GM19025 (cell line): ENCODE results near the gene CCDC188.

ENCODE experiments used
- ATAC-seq: cut with Tn5 transposase; IDR thresholded peaks from one replicate; pipeline ENCODE4 v1.9.1; 2021; ENCODE audit warnings: mild to moderate bottlenecking, low read depth, moderate library complexity; ENCODE audit not compliant: unreplicated experiment

The CCDC188 gene

DNA sequence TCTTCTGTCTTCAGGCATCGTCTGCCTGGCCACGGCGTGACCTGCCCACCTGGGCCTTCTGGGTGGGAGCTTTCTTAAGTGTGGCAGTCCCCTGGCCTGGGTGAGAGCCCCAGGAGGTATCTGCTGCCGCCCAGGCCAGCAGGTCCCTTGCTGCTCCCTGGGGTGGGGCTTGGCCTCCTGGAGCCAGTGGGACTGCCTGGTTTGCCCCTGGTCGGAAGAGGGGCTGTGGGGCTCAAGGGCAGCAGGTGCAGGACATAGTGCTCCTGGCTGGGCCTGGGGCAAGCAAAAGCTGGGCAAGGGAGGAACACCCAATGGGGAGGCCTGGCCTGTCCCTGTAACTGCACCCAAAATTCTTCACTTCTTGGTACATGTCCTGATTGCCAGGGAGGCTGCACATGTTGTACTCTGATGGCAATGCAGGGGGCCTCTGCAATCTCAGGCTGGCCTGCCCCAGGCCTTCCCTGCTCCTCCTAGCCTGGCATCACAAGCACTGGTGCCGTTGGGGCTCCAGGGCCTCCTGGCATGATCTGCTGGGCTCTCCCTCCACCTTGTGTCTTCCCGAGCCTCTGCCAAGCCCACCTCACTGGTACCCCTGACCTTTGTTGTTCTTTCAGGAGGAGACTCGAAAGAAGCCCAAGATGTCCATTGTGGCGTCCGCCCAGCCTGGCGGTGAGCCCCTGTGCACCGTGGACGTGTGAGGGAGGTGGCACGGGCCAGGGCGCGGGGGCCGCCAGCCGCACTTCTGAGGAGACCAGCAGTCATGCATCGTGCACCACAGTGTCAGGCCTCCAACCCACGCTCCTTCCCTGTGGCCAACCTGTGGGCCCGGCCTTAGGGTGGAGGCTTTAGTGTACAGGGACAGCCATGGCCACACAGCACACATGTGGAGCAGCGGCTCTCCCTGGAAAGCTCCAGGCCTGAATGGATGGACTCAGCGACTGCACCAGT, 41.2 kb downstream of the CCDC188 start:
- no peak for ATAC-seq

GRCh38 chr22:20108757-20109230, 42.1 kb downstream of the CCDC188 start:
- ATAC-seq, result no peak

GRCh38 chr22:20107951-20108756, 42.7 kb downstream of the CCDC188 start:
- ATAC-seq, result no peak

- ATAC-seq, result no peak
These were observed 43.4 kb downstream of the CCDC188 start for GRCh38 chr22:20107471-20107901.

DNA sequence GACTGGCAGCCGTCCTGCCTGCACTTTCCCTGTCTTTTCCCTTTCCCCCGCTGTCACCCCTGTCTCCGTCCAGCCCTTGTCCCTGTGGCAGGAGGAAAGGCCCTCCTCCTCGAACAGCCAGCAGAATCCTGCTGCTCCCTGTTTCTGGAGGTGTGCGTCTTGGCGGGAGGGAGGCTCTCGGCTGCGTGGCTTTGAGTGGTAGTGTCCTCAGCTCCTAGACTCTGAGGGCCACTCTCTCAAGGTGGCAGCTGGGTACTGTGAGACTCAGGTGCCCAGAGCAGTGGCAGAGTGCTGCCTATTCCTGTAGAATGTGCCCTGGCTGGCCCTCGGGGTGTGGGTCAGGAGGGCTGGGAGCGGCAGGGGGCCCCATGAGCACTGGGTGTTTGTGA, 44.0 kb downstream of the CCDC188 start:
- ATAC-seq, result no peak

DNA sequence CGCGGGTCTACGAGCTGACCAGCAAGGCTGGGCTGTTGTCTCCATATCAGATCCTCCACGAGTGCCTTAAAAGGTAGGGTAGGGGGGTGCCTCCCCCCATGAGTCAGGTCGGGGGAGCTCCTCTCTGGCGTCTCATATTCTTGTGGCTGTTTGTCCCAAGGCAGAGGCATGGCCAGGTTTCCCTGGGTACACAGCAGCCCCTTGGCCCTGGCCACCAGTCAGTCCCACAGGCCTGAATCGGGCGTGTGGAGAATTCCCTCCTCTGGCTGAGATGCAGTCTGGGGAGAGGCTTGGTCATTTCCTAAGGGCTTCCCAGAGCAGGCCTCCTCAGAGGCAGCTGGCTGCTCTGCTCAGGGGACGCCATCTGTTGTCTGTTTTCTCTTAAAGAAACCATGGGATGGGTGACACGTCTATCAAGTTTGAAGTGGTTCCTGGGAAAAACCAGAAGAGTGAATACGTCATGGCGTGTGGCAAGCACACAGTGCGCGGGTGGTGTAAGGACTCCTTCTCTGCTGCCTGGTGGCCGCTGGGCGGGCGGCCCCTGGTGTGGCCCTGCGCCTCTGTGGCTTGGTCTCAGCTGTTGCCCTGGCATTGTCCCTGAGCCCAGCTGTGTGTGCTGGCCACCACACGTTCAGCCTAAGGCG, 44.5 kb downstream of the CCDC188 start:
- ATAC-seq, result no peak

DNA sequence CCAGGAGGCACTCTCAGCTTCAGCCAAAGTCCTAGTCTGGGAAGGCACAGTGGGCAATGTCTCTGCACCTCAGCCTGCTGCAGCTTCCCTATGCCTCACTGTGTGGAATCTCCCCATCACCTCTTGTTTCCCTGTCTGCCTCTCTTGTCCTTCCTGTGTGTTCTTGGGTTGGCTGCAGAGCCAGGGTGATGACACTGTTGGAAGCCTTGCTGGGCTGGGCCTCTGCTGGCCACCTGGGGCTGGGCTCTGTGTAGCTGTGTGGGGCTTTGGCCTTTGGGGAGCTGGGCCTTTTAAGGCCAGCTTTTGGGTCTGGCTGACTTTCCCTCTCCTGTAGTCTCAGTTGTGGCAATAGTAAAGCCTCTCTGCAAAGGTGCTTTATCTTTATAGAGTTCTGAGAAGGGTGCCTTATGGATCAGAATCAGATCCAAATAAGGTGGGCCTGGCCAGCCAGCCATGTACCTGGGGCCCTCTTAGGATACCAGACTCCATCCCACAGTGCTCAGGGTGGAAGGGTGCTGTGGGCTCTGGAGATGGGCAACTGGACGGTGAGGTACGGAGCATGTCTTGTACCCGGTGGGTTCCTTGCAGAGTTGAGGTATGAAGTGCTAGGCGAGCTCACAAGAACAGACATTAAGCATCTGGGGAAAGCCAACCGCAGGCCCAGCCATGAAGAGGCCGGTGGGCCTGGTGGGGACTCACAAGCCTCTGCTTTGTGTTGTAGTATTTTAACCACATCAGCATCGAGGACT, 45.2 kb downstream of the CCDC188 start:
- no peak for ATAC-seq

DNA sequence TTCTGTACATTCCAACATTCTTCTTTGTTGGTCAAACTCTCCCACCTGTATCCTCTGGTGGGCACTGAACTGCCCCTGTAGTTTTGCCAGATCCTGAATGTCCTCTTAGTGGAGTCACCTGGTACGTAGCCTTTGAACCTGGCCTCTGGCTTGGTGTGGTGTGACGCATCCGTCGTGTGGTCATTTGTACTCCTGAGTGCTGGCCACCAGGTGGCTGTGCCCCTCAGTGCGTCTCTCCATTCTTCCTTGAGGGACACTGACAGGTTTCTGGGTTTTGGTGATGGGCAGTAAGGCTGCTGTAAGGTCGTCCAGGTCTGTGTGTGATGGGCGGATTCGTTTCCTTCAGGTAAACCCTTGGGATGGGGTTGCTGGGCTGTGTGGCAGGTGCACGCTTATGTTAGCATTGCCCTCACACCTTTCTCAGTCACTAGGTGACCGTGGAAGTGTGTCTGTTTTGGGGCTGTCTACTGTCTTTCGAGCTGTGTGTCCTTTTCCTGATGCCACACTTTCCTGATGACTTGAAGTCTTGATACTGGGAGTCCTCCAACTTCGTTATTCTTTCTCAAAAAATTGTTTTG, 48.6 kb downstream of the CCDC188 start:
- no peak for ATAC-seq

DNA sequence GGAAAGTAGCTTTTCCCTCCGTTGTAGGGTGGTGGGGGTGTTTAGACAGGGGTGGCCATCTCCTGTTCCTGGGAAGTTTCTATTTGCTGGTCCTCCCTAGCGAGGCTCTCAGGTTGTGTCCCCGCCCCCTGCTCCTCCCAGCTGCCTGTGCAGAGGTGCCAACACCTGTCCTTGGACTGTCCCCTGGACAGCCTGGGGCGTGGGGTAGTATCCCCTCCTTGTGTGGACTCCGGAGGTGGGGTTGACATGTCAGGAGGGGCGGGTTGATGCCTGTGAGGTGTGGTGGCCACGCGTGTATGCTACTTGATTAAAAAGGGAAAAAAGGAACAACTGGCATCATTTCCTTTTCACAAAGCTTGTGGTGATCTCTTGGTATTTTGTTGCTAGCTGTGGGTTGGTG, 49.2 kb downstream of the CCDC188 start:
- no peak for ATAC-seq

GRCh38 chr22:20099099-20099711, 51.6 kb downstream of the CCDC188 start:
- ATAC-seq, result no peak
